ENCODE results near the gene TMEM198. TPM values are rescaled to one million over a fixed set of nuclear protein-coding genes. Genes with fewer than 3 reads are reported as not detected.

The TMEM198 gene
- total and polyA plus RNA-seq, 2 experiments from 2014 or later = 5.6 to 13.7 TPM

- Mint-ChIP-seq H3K4me1 (peaks cover 34% of the 10 kb centered on the region), H3K36me3 (ENCODE audit: low read depth) (peaks cover 30% of the 10 kb centered on the region), H3K4me3 (no peak overlapping the region; the same call in 2 of the 3 replicates), H3K27me3 (ENCODE audit: insufficient read depth, low read depth, poor library complexity) (peaks cover 29% of the 10 kb centered on the region), H3K27ac (no peak overlapping the region), H3K9me3 (no peaks in the 10 kb centered on the region; the same call in 2 of the 3 replicates)
- H2AFZ ChIP-seq = no peak overlapping the region
- peaks cover 29% of the 10 kb centered on the region for H3K4me1 ChIP-seq (ENCODE audit: insufficient read depth)
- peaks cover 19% of the 10 kb centered on the region; the same call in 1 of the 2 replicates for H3F3A ChIP-seq (replicated peaks; ENCODE audit: low read depth)
- H3K27me3 ChIP-seq (ENCODE audit: insufficient read depth) = peaks cover 6% of the 10 kb centered on the region; the same call in 1 of the 2 replicates
- H3K4me2 ChIP-seq = peak overlapping the region; percentile 69; the same call in 1 of the 2 replicates
- no peaks in the 10 kb centered on the region for H3K9me2 ChIP-seq (ENCODE audit: insufficient read depth)
- ATAC-seq (no peak), DNase-seq (ENCODE audit: low spot score) (no peak)
- H3K36me3 ChIP-seq (ENCODE audit: insufficient read depth) = peaks cover 9% of the 10 kb centered on the region
- H3K4me3 ChIP-seq = no peak overlapping the region
- peaks cover 14% of the 10 kb centered on the region for H3K79me2 ChIP-seq (replicated peaks; ENCODE audit: insufficient read depth)
- H4K20me1 ChIP-seq (replicated peaks; ENCODE audit: insufficient read depth) = peaks cover 18% of the 10 kb centered on the region
- H3K27ac ChIP-seq (ENCODE audit: low read depth) = 0 out of 2 replicates have a peak overlapping the region, but pooled peaks have one; percentile 55
- TF ChIP-seq ZNF114 (CRISPR knock-in tag; IDR thresholded peaks at IDR 0.05) (no peak), ZNF331 (CRISPR knock-in tag; IDR thresholded peaks at IDR 0.05; ENCODE audit: low read depth) (no peak), STAT1 (IDR thresholded peaks at IDR 0.05; ENCODE audit: unreplicated experiment) (no peak), REST (IDR thresholded peaks at IDR 0.05; ENCODE audit: unreplicated experiment) (no peak), EZH2 (IDR thresholded peaks at IDR 0.05; ENCODE audit: low read depth, unreplicated experiment) (no peak), ETS1 (IDR thresholded peaks at IDR 0.05) (no peak), CREB1 (CRISPR knock-in tag; IDR thresholded peaks at IDR 0.05; ENCODE audit: low read depth) (no peak), POLR2AphosphoS5 (IDR thresholded peaks at IDR 0.05; ENCODE audit: low read depth) (no peak), CTCF (conservative IDR thresholded peaks at IDR 0.05; ENCODE audit: low read depth in 2 of 2) (no peak), NANOG (IDR thresholded peaks at IDR 0.05; ENCODE audit: borderline replicate concordance) (no peak), EZH2phosphoT487 (IDR thresholded peaks at IDR 0.05; ENCODE audit: unreplicated experiment) (no peak), JUNB (IDR thresholded peaks at IDR 0.05; ENCODE audit: unreplicated experiment) (no peak), ZNF462 (CRISPR knock-in tag; IDR thresholded peaks at IDR 0.05) (no peak)
Observed at GRCh38 chr2:219538956-219539788, 4.7 kb upstream of the TMEM198 start.

Data from GM23338 (cell line).